ENCODE data around the gene AZIN2. TPM values are rescaled to one million over a fixed set of nuclear protein-coding genes. Genes with fewer than 3 reads are reported as not detected.

The AZIN2 gene
- total and polyA plus RNA-seq, 9 of the 15 experiments (the other 6 are each of a cell fraction or from before 2014, with no cell fraction given) = 0.06 to 0.91 (median 0.42) TPM; not detected in 2

DNA sequence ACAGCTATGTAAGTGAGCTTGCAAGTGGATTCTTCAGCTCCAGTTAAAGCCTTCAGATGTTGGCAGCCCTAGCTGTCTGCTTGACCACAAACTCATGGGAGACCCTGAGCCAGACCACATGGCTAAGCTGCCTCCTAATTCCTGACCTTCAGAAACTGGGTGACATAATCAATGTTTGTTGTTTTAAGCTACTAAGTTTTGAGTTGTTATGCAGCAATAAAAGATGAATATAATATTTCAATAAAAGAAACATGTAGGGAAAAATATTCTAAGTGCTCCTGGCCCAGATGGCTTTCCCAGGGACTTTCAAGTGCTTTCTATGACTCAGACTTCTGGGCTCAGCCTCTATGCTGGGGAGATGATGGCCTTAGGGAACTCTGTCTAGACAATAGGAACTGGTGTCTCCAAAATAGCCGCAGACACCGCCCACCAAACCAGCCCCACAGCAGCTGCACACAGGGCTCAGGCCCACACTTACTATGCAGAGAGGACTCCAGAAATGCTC lies 20.3 kb upstream of the AZIN2 start:
- Histone ChIP-seq H3K4me3 (no peak overlapping the region), H4K20me1 (replicated peaks; ENCODE audit: control insufficient read depth, insufficient read depth, low read length) (no peaks in the 10 kb centered on the region), H3K9ac (ENCODE audit: insufficient read depth in 1 of 2, low read depth in 2 of 2, low read length in 2 of 2) (no peak overlapping the region), H3K4me1 (replicated peaks in 1 of 2; ENCODE audit: control insufficient read depth in 2 of 2, insufficient read depth in 2 of 2, low read length in 2 of 2) (peaks cover 0 to 3% of the 10 kb centered on the region in 2 experiments; a peak in 2 of 5 replicates), H3K9me1 (ENCODE audit: control insufficient read depth, insufficient read depth, low read length) (no peaks in the 10 kb centered on the region), H2AFZ (ENCODE audit: low read depth, low read length) (no peak overlapping the region), H3K36me3 (ENCODE audit: control insufficient read depth, insufficient read depth, low read length) (no peaks in the 10 kb centered on the region), H3K79me2 (ENCODE audit: control insufficient read depth, insufficient read depth, low read length) (no peaks in the 10 kb centered on the region), H3K27me3 (ENCODE audit: control insufficient read depth in 2 of 2, insufficient read depth in 2 of 2, low read length in 2 of 2) (peaks cover 7 to 9% of the 10 kb centered on the region in 2 experiments; a peak in 2 of 5 replicates), H3K27ac (ENCODE audit: extremely low read depth, low read depth, low read length) (no peak overlapping the region), H3K4me2 (ENCODE audit: insufficient read depth, low read length) (no peak overlapping the region), H3K9me3 (replicated peaks; ENCODE audit: control insufficient read depth, insufficient read depth, low read depth, low read length) (0 out of 2 replicates have a peak, but pooled peaks cover 7% of the 10 kb centered on the region)
- CTCF ChIA-PET (ENCODE audit: low intra/inter-chr PET ratio) = no interaction called here
- FAIRE-seq (no peak), DNase-seq (ENCODE audit: extremely low read depth in 1 of 4, low spot score in 3 of 4) (peak in 1 of 4 experiments; percentile 10), ATAC-seq (no peak)
- TF ChIP-seq PHB2 (IDR thresholded peaks at IDR 0.05; ENCODE audit: low read depth) = no peak
- no peak for TF ChIP-seq SUPT5H (IDR thresholded peaks at IDR 0.05)
- TF ChIP-seq, protein P1, sequence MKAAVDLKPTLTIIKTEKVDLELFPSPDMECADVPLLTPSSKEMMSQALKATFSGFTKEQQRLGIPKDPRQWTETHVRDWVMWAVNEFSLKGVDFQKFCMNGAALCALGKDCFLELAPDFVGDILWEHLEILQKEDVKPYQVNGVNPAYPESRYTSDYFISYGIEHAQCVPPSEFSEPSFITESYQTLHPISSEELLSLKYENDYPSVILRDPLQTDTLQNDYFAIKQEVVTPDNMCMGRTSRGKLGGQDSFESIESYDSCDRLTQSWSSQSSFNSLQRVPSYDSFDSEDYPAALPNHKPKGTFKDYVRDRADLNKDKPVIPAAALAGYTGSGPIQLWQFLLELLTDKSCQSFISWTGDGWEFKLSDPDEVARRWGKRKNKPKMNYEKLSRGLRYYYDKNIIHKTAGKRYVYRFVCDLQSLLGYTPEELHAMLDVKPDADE (conservative IDR thresholded peaks at IDR 0.05; ENCODE audit: control insufficient read depth, low read depth, low read length) = no peak
- TF ChIP-seq, protein P2, sequence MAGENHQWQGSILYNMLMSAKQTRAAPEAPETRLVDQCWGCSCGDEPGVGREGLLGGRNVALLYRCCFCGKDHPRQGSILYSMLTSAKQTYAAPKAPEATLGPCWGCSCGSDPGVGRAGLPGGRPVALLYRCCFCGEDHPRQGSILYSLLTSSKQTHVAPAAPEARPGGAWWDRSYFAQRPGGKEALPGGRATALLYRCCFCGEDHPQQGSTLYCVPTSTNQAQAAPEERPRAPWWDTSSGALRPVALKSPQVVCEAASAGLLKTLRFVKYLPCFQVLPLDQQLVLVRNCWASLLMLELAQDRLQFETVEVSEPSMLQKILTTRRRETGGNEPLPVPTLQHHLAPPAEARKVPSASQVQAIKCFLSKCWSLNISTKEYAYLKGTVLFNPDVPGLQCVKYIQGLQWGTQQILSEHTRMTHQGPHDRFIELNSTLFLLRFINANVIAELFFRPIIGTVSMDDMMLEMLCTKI (IDR thresholded peaks at IDR 0.05; ENCODE audit: partially characterized antibody) = no peak
- TF ChIP-seq, protein P3, sequence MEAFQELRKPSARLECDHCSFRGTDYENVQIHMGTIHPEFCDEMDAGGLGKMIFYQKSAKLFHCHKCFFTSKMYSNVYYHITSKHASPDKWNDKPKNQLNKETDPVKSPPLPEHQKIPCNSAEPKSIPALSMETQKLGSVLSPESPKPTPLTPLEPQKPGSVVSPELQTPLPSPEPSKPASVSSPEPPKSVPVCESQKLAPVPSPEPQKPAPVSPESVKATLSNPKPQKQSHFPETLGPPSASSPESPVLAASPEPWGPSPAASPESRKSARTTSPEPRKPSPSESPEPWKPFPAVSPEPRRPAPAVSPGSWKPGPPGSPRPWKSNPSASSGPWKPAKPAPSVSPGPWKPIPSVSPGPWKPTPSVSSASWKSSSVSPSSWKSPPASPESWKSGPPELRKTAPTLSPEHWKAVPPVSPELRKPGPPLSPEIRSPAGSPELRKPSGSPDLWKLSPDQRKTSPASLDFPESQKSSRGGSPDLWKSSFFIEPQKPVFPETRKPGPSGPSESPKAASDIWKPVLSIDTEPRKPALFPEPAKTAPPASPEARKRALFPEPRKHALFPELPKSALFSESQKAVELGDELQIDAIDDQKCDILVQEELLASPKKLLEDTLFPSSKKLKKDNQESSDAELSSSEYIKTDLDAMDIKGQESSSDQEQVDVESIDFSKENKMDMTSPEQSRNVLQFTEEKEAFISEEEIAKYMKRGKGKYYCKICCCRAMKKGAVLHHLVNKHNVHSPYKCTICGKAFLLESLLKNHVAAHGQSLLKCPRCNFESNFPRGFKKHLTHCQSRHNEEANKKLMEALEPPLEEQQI (IDR thresholded peaks at IDR 0.05) = no peak
- TF ChIP-seq MAFF (IDR thresholded peaks at IDR 0.05; ENCODE audit: low read length) = no peak
- no peak for TF ChIP-seq CREB3L1 (IDR thresholded peaks at IDR 0.05; ENCODE audit: borderline replicate concordance, low read depth)
- no peak for TF ChIP-seq ZNF24 (IDR thresholded peaks at IDR 0.05)
- TF ChIP-seq PTTG1 (tag; IDR thresholded peaks at IDR 0.05; ENCODE audit: low read depth) = no peak
- TF ChIP-seq PML (IDR thresholded peaks at IDR 0.05; ENCODE audit: low read length) = no peak
- intact Hi-C loops (cut with micrococcal nuclease) = no loop called here
- POLR2A ChIA-PET = interaction anchor here (0.7 kb wide), 1 partner anchor 14 kb away, joined by 3 read pairs; no protein-coding TSS in a partner anchor
- WGBS (ENCODE audit: insufficient coverage, low coverage, missing lambda C conversion rate) = 4% methylated on average over 2 of the region's 2 CpGs
- in situ Hi-C loops (cut with MboI) = no loop called here
- BruUV-seq (replicated peaks) = no TSS peak

All from K562 (cell line).